ENCODE results near the gene MYO18B. TPM values are rescaled to one million over a fixed set of nuclear protein-coding genes. Genes with fewer than 3 reads are reported as not detected.
A peak's percentile ranks its signal among the peaks of the same experiment; 100 is the strongest.

Gene MYO18B
- total and polyA plus RNA-seq, 7 donors, result 79.3 to 434 (median 273) TPM

DNA sequence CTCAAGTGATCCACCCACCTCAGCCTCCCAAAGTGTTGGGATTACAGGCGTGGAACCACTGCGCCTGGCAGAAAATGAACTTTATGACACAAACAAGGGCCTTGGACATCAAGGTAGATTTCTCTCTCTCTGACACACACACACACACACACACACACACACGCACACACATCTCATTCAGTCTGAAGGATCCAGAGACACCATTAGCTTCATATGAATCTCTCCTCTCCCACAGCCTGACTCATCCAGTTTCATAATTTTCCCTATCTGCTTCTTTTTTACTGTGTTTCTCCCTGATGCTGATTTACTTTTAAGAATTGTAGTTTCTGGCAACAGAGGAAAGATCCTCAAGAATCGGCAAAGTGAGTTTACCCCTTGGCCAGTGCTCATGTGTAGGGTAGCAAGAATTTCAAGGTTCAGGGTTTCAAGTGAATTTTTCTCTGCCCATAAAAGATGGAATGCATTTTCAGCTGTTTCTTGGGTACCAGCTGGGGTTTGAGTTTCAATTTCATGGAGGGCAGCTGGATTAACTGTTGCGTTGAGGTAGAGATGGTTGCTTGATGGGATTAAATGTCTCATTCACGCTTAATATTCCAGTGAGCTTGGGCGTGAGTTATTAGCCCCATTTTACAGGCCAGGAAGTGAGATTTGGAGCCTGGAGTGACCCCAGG is 3.5 kb downstream of the MYO18B start:
- Histone ChIP-seq H3K4me3 (peak overlapping the region; percentile 78), H3K9me3 (no peaks in the 10 kb centered on the region), H3K36me3 (ENCODE audit: insufficient read depth in 1 of 2, low read depth in 1 of 2) (no peaks in the 10 kb centered on the region), H3K27ac (peak overlapping the region; percentile 98), H3K27me3 (ENCODE audit: insufficient read depth in 3 of 3, low read length in 2 of 3) (no peaks in the 10 kb centered on the region), H3K4me1 (peaks cover 49% of the 10 kb centered on the region)
- ATAC-seq (no peak), DNase-seq (no peak)
- WGBS, 3 donors, result 25 to 43% (median 34%) methylated on average over 7 of the region's 7 CpGs
- TF ChIP-seq, protein P1, sequence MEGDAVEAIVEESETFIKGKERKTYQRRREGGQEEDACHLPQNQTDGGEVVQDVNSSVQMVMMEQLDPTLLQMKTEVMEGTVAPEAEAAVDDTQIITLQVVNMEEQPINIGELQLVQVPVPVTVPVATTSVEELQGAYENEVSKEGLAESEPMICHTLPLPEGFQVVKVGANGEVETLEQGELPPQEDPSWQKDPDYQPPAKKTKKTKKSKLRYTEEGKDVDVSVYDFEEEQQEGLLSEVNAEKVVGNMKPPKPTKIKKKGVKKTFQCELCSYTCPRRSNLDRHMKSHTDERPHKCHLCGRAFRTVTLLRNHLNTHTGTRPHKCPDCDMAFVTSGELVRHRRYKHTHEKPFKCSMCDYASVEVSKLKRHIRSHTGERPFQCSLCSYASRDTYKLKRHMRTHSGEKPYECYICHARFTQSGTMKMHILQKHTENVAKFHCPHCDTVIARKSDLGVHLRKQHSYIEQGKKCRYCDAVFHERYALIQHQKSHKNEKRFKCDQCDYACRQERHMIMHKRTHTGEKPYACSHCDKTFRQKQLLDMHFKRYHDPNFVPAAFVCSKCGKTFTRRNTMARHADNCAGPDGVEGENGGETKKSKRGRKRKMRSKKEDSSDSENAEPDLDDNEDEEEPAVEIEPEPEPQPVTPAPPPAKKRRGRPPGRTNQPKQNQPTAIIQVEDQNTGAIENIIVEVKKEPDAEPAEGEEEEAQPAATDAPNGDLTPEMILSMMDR (IDR thresholded peaks at IDR 0.05), result no peak
- intact Hi-C loops (cut with DNase I), result no loop called here

DNA sequence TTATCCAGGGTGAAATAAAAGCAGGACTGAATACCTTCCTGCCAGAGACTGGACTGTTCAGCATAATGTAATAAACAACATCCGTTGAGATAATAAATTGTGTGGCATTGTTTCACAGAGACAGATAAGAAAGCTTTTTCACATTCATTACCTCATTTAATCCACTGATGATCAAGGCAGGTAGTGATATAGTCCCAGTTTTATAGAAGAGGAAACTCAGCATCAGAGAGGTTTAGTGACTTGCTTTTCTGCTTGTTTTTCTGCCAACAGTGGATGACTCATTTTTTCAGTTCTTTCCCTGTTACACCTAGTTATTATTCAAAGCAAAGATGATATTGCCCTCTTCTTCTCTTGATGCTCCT is 4.0 kb downstream of the MYO18B start:
- H3K27ac ChIP-seq, result peak overlapping the region; percentile 98
- intact Hi-C loops (cut with DNase I), result no loop called here
- ATAC-seq, result no peak
- TF ChIP-seq, protein P1 (IDR thresholded peaks at IDR 0.05), result no peak
- H3K9me3 ChIP-seq, result no peaks in the 10 kb centered on the region
- WGBS, 3 donors, result 0 to 26% (median 22%) methylated on average over 1 of the region's 1 CpG
- H3K27me3 ChIP-seq (ENCODE audit: insufficient read depth in 3 of 3, low read length in 2 of 3), result no peaks in the 10 kb centered on the region
- no peaks in the 10 kb centered on the region for H3K36me3 ChIP-seq (ENCODE audit: insufficient read depth in 1 of 2, low read depth in 1 of 2)
- peaks cover 55% of the 10 kb centered on the region for H3K4me1 ChIP-seq
- peak overlapping the region; percentile 78 for H3K4me3 ChIP-seq
- no peak for DNase-seq

DNA sequence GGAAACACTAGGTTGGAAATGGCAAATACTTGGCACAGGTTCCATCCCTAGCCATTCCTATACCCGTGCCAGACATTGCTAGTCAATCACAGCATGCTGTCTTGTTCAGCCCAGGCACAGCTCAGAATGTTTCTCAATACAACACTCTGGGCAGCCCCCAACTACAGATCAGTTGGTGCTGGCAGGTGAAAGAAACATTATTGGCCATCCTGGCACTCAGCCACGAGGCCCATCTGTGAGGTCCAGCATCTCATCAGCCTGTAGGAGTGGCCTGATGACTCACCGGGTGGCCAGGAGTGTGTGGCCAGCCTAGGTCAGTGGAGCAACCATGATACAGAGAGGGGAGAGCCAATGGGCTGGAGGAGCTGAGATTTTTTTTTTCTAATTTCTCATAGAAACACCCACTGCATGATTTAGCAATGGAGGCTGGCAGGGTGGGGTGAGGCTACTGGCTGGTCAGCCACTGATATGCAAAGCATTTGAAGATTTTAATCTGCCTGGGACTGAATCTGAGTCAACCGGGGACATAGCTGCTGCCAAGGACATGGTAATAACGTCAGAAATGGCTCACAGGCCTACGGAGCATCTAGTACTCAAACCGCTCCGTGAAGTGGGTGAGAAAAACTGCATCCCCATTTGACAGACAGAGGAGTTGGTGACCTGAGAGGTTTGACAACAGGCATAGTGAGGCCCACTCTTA is 5.4 kb downstream of the MYO18B start:
- Histone ChIP-seq H3K9me3 (no peaks in the 10 kb centered on the region), H3K4me1 (peaks cover 58% of the 10 kb centered on the region), H3K27me3 (ENCODE audit: insufficient read depth in 3 of 3, low read length in 2 of 3) (no peaks in the 10 kb centered on the region), H3K36me3 (ENCODE audit: insufficient read depth in 1 of 2, low read depth in 1 of 2) (no peaks in the 10 kb centered on the region), H3K4me3 (peak overlapping the region; percentile 78), H3K27ac (peak overlapping the region; percentile 98)
- 13 to 31% (median 22%) methylated on average over 8 of the region's 8 CpGs for WGBS, 3 donors
- DNase-seq, result peak; percentile 90 to 93
- intact Hi-C loops (cut with DNase I), result no loop called here
- TF ChIP-seq, protein P1 (IDR thresholded peaks at IDR 0.05), result no peak
- ATAC-seq, result peak; percentile 73 to 83 (median 78)

DNA sequence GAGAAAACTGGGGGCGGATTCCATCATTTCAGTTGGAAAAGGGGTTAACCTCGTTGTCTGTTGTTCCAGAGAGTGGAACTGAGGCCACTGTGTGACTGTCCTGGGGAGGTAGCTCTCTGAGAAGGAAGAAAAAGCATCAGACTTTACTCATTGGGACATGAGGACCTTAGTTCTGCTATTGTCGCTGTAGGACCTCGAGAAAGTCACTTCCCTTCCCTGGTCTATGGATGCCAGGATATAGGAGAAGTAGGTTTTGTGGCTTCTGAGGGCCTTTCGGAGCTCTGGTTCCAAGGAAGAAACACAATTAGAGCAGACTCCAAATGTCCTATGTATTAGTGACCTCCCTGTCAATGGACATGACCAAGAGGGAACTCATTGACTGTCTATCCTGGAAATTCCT is 6.2 kb downstream of the MYO18B start:
- 67 to 75% (median 70%) methylated on average over 5 of the region's 5 CpGs for WGBS, 3 donors
- peak overlapping the region; percentile 98 for H3K27ac ChIP-seq

More for the DNA sequence above, 6.2 kb downstream of the MYO18B start:
- intact Hi-C loops (cut with DNase I), result no loop called here
- Histone ChIP-seq H3K36me3 (ENCODE audit: insufficient read depth in 1 of 2, low read depth in 1 of 2) (no peaks in the 10 kb centered on the region), H3K4me3 (peak overlapping the region; percentile 78), H3K9me3 (no peaks in the 10 kb centered on the region), H3K27me3 (ENCODE audit: insufficient read depth in 3 of 3, low read length in 2 of 3) (no peaks in the 10 kb centered on the region), H3K4me1 (peaks cover 58% of the 10 kb centered on the region)
- DNase-seq (no peak), ATAC-seq (no peak)
- TF ChIP-seq, protein P1 (IDR thresholded peaks at IDR 0.05), result no peak

Measured in psoas muscle (tissue), 8 donors.